Muscle layer of duodenum (tissue), 2 donors: Measurements from ENCODE around the gene NECTIN2.

Source experiments
- H3K27ac ChIP-seq: one replicate; pipeline ENCODE4 v1.7.0; 2013; ENCODE audit warnings: mild to moderate bottlenecking, low read length
- H3K27me3 ChIP-seq: one replicate; pipeline ENCODE4 v1.7.0; 2013; ENCODE audit warnings: low read depth, mild to moderate bottlenecking, control low read depth, low read length
- H3K36me3 ChIP-seq, 2 donors: one replicate each; pipeline ENCODE4 v1.7.0; 2013; ENCODE audit warnings: low read length in 2 of 2, control low read depth in 1 of 2, mild to moderate bottlenecking in 1 of 2; ENCODE audit not compliant: insufficient read depth in 2 of 2, control insufficient read depth in 1 of 2
- H3K4me1 ChIP-seq, 2 donors: one replicate each; pipeline ENCODE4 v1.7.0; 2013; ENCODE audit warnings: low read length in 2 of 2, mild to moderate bottlenecking in 2 of 2, control low read depth in 1 of 2, moderate library complexity in 1 of 2; ENCODE audit not compliant: insufficient read depth in 2 of 2, control insufficient read depth in 1 of 2
- H3K4me3 ChIP-seq, 2 donors: one replicate each; pipeline ENCODE4 v1.7.0; 2013; ENCODE audit warnings: low read length in 2 of 2, low read depth in 1 of 2, mild to moderate bottlenecking in 1 of 2
- H3K9me3 ChIP-seq, 2 donors: one replicate each; pipeline ENCODE4 v1.7.0; 2013; ENCODE audit warnings: low read length in 2 of 2, control low read depth in 1 of 2, mild to moderate bottlenecking in 1 of 2; ENCODE audit not compliant: control insufficient read depth in 1 of 2
- donor health status: healthy.

NECTIN2 gene

DNA sequence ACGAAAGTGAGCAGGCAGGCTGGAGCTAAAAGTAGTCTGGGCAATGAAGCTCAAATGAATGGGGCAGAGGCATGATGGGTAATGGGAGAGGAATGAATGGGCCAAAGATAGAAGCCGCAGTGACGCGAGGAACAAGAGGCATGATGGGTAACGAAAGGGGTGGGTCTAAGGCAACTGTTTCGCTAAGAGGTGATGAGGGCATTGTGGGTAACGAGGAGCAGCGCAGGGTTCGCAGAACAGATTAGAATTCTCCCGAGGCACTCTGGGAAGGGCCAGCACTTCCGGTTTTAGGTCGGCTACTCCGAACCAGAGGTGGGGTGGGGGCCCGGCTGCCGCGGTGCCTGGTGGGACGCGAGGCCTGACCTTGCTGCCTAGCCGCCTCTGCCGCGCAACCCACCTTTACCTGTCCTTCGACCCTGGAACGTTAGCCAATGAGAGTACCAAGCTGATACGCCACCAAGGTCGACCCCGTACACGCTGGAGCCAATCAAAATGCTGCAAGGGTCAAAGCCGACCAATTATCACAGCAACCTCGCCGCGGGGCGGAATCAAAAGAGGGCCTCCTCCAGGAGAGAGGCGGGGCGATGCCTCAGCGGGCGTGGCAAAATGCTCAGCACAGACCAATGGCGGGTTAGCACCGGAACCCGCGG, 44.4 kb downstream of the NECTIN2 start:
- no peaks in the 10 kb centered on the region for H3K9me3 ChIP-seq
- H3K27ac ChIP-seq = peak overlapping the region; percentile 95
- peaks cover 18 to 41% of the 10 kb centered on the region in 2 donors for H3K36me3 ChIP-seq
- peak overlapping the region; percentile 86 to 87 for H3K4me3 ChIP-seq
- H3K4me1 ChIP-seq = peaks cover 12 to 23% of the 10 kb centered on the region in 2 donors
- H3K27me3 ChIP-seq = no peaks in the 10 kb centered on the region

- H3K9me3 ChIP-seq = no peaks in the 10 kb centered on the region
- H3K4me3 ChIP-seq = peak within 1 kb of the TSS; percentile 86 to 88
- peak within 1 kb of the TSS; percentile 95 for H3K27ac ChIP-seq
- no peaks in the 10 kb centered on the region for H3K27me3 ChIP-seq
- peaks cover 12 to 23% of the 10 kb centered on the region in 2 donors for H3K4me1 ChIP-seq
- peaks cover 24 to 42% of the 10 kb centered on the region in 2 donors for H3K36me3 ChIP-seq
Measured at GRCh38 chr19:44891016-44891882, 45.2 kb downstream of the NECTIN2 start, which contains the start of gene TOMM40. Gene TOMM40 (plus strand): TSS chr19:44891254. CDS start chr19:44891416, 162 bp downstream.

DNA sequence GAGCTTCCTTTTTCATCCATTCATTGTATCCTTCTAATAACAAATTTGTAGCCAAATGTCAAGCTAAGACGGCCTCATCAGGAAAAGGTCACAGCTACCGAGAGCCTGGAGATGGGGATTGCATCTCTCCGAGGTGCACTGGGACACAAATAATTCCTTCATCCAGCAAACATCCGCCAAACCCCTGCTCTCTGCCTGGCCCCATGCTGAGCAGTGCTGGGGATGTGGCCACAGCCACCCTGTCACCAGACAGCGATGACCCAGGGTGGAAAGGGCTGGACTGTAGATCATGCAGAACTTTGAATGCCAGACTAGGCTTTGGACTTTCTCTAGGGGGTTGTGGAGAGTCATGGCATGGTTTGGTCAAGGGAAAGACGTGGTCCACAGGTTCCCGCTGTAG, 46.8 kb downstream of the NECTIN2 start:
- Histone ChIP-seq H3K4me1 (peaks cover 12 to 23% of the 10 kb centered on the region in 2 donors), H3K4me3 (peak overlapping the region in 1 of 2 donors; percentile 68), H3K9me3 (no peaks in the 10 kb centered on the region), H3K27ac (no peak overlapping the region), H3K27me3 (no peaks in the 10 kb centered on the region), H3K36me3 (peaks cover 24 to 52% of the 10 kb centered on the region in 2 donors)

- Histone ChIP-seq H3K27ac (no peak overlapping the region), H3K9me3 (no peaks in the 10 kb centered on the region), H3K4me3 (no peak overlapping the region), H3K36me3 (peaks cover 24 to 56% of the 10 kb centered on the region in 2 donors), H3K27me3 (no peaks in the 10 kb centered on the region), H3K4me1 (peaks cover 12 to 23% of the 10 kb centered on the region in 2 donors)
Measured at GRCh38 chr19:44893332-44894051, 47.4 kb downstream of the NECTIN2 start.

DNA sequence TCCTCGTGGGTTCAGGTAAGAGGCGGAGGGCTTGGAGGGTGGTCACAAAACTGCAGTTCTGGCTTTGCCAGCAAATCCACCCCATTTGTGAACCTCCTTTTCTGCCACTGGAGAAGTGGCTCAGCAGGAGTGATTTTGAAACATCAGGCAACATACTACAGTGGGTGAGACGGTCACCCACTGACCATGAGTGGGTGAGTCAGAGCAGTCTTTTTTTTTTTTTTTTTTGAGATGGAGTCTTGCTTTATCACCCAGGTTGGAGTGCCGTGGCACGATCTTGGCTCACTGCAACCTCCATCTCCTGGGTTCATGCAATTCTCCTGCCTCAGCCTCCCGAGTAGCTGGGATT, 47.9 kb downstream of the NECTIN2 start:
- Histone ChIP-seq H3K27ac (no peak overlapping the region), H3K4me3 (no peak overlapping the region), H3K36me3 (peaks cover 24 to 56% of the 10 kb centered on the region in 2 donors), H3K9me3 (no peaks in the 10 kb centered on the region), H3K27me3 (no peaks in the 10 kb centered on the region), H3K4me1 (peaks cover 12 to 23% of the 10 kb centered on the region in 2 donors)

GRCh38 chr19:44894946-44895345, 48.8 kb downstream of the NECTIN2 start:
- Histone ChIP-seq H3K27ac (no peak overlapping the region), H3K4me3 (no peak overlapping the region), H3K27me3 (no peaks in the 10 kb centered on the region), H3K36me3 (peaks cover 25 to 62% of the 10 kb centered on the region in 2 donors), H3K9me3 (no peaks in the 10 kb centered on the region), H3K4me1 (peaks cover 8 to 17% of the 10 kb centered on the region in 2 donors)

- no peaks in the 10 kb centered on the region for H3K9me3 ChIP-seq
- H3K27me3 ChIP-seq = no peaks in the 10 kb centered on the region
- H3K4me1 ChIP-seq = peaks cover 0 to 2% of the 10 kb centered on the region in 2 donors
- H3K36me3 ChIP-seq = peaks cover 37 to 85% of the 10 kb centered on the region in 2 donors
- H3K27ac ChIP-seq = no peak overlapping the region
- no peak overlapping the region for H3K4me3 ChIP-seq
Measured at GRCh38 chr19:44897835-44898234, 51.7 kb downstream of the NECTIN2 start.

- H3K36me3 ChIP-seq = peaks cover 22 to 63% of the 10 kb centered on the region in 2 donors
Measured at GRCh38 chr19:44900328-44901244, 54.5 kb downstream of the NECTIN2 start.

GRCh38 chr19:44903216-44903601, 57.1 kb downstream of the NECTIN2 start:
- Histone ChIP-seq H3K27me3 (peaks cover 20% of the 10 kb centered on the region), H3K36me3 (peaks cover 14 to 37% of the 10 kb centered on the region in 2 donors), H3K4me1 (peaks cover 0 to 17% of the 10 kb centered on the region in 2 donors), H3K27ac (no peak overlapping the region), H3K4me3 (no peak overlapping the region), H3K9me3 (no peaks in the 10 kb centered on the region)

More at GRCh38 chr19:44900328-44901244, 54.5 kb downstream of the NECTIN2 start:
- Histone ChIP-seq H3K27me3 (peaks cover 10% of the 10 kb centered on the region), H3K4me3 (no peak overlapping the region), H3K9me3 (no peaks in the 10 kb centered on the region), H3K27ac (no peak overlapping the region), H3K4me1 (peaks cover 0 to 6% of the 10 kb centered on the region in 2 donors)

GRCh38 chr19:44903602-44904425, 57.7 kb downstream of the NECTIN2 start:
- H3K27ac ChIP-seq = no peak overlapping the region
- peaks cover 0 to 17% of the 10 kb centered on the region in 2 donors for H3K4me1 ChIP-seq
- no peak overlapping the region for H3K4me3 ChIP-seq
- peaks cover 14 to 36% of the 10 kb centered on the region in 2 donors for H3K36me3 ChIP-seq
- peaks cover 20% of the 10 kb centered on the region for H3K27me3 ChIP-seq
- H3K9me3 ChIP-seq = no peaks in the 10 kb centered on the region
